ENCODE measurements around the gene SEMA4C.
A peak's percentile ranks its signal among the peaks of the same experiment; 100 is the strongest.

The SEMA4C gene

GRCh38 chr2:96869822-96870625 is at the start of gene SEMA4C:
TSS of gene SEMA4C (minus strand) at chr2:96870080. CDS start at chr2:96867886, 2,194 bp downstream.
- no peak for DNase-seq

- DNase-seq, result no peak
Observed at GRCh38 chr2:96918754-96919550, 49.1 kb upstream of the SEMA4C start.

DNA sequence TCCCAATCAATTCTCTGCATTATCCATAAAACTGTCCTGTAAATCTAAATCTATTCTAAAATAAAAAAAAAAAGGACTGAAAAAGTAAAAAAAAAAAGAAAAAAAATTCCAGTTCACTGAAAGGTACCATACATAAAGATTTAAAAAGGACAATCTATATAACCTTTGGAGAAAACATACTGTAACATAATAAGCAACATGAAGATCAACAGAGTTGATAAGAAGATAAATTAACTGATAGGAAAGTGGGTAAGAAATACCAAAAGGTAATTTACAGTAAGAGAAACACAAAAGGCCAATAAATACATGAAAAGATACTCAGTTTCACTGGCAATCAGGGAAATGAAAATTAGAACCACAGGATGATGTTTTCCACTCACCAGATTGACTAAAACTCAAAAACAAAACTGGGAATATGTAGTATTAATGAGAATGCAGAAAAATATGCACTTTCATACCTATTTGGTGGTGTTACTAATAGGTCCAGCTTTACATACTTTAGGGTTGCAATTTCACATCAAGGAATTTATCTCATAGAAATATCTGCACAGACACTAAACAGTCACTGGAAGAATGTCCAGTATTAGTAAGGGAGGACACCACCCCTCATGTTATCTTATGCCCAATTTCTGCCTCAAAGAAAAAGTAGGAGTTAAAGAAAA is 48.3 kb upstream of the SEMA4C start:
- DNase-seq, result no peak

DNA sequence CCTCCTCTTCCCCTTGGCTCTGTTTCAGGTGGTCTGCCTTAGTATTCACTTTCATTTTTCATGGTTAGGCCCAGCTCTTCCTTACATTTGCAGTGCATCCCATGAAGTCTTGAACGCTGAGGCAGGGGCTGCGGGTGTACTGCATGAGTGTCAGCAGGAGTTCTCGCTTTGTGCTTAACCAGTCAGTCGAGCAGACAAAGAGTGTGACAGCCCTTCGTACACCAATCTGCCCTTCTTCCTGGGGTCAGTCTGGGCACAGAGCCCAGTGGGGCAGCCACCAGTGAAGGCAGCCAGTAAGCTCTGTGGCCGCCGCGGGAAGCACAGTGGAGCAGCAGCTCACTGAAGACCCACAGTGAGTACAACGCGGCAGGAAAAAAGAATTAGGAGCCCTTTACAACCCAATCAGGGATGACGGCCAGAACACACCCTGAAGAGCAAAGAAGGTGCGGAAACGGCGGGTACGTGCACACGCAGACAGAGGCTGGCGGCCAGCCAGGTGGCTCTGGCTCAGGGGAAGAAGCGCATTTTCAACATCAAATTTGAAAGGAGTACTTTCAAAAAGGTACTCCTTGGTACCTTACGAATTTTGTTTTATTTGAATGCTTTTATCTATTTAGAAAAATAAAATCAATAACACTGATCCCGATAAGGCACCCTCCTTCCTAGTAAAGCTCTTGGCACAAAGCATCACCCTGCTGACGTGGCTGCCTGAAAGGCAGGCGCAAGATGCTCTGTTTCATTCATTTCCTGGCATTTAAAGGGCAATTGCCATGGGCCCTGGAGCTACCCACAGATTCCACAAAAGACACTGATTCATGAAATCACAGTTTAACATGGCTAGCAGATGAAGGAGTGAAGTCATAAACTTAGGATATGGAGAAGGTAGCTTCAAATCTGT is 47.0 kb upstream of the SEMA4C start:
- no peak for DNase-seq

GRCh38 chr2:96916156-96916630 is 46.3 kb upstream of the SEMA4C start:
- DNase-seq, result no peak

- no peak for DNase-seq
Observed at GRCh38 chr2:96914332-96914731, 44.5 kb upstream of the SEMA4C start.

DNA sequence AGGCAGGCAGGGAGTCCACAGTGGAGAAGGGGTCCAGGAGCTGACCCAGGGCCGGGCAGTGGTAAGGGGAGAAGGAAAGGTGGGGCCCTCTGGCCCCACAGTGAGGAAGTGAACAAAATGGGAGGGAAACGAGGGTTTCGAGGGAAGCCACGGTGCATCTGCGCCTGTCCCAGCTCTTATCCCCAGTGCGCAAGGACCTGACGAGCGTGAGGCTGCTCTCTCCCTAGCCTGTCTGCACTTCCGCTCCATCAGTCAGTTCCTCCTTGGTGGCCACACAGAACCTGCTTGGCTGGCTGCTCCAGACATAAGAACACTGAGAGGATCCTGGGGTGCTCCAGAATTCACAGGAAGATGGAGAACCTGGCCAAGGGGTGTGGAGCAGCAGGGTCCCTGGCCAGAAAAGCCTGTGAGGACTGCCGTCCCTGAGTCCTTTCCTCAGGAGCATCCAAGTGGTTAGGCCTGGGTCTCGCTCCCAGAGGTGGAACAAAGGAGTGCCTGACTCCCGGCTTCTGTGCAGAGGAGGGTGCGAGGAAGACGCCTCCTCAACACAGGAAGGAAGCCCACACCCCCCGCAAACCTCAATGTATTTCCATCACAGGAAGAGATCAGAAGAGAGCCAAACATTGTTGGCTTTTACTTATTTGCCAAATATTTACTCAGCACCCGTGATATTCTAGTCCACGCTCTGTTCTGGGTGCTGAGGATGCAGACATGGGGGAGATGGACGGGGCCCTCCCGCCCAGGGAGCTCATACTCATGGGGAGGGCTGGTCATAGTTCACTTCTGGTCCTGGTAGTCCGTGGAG is 43.7 kb upstream of the SEMA4C start:
- DNase-seq, result peak; percentile 39

DNA sequence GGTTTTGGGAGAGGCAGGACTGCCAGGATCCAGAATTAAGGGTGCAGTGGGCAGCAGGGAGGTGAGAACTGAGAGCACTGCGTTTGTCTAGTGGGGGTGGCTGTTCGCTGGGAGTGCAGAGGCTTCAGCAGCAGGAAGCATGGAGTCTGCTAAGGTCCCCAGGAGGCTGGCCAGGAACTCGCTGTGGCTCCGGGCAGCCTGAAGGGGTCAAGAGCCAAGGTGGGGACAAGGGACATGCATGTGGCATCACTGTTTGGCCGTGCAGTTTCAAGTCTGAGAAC is 43.2 kb upstream of the SEMA4C start:
- no peak for DNase-seq

GRCh38 chr2:96912346-96913116 is 42.7 kb upstream of the SEMA4C start:
- DNase-seq, result no peak

- DNase-seq, result no peak
Observed at GRCh38 chr2:96909611-96910021, 39.7 kb upstream of the SEMA4C start.

GRCh38 chr2:96907115-96908041 is 37.5 kb upstream of the SEMA4C start:
- DNase-seq, result no peak

GRCh38 chr2:96906729-96907114 is 36.8 kb upstream of the SEMA4C start:
- DNase-seq, result no peak

DNA sequence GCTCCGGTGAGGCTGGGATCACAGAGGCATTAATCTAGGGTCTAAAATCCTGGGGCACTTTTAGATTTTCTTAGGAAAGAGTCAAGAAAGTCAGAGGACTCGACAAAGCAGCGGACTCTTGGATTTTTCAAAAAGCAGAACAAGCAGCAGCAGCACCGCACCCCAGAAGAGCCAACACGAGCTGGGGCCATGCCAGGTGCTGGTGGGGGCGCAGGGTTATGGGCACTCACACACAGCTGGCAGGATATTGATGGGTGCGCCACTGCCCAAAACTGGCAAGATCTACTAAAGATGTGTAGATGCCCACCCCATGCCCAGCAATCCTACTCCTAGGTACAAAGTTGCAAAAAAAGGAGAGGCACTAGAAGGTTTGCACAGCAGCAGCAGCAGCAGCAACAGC is 33.9 kb upstream of the SEMA4C start:
- no peak for DNase-seq

DNA sequence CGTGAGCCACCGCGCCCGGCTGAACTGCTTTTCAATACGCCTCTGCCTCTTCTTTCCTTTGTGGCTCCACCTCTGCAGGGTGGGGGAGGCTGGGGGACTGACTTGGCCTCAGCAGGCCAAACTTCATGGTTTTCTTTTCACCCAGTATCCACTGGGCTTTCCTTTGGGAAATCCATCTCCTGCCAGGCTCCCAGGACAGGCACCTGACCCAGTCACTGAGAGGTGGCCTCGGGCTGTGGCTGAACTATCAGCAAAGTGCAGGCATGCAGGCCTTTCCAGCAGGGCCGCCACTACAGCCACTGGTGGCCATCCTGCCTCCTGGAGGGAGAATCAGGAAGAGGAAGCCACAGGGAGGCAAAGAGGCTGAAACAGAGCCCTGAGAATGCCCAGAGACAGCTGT is 33.4 kb upstream of the SEMA4C start:
- no peak for DNase-seq

- no peak for DNase-seq
Observed at GRCh38 chr2:96900237-96900636, 30.4 kb upstream of the SEMA4C start.

DNA sequence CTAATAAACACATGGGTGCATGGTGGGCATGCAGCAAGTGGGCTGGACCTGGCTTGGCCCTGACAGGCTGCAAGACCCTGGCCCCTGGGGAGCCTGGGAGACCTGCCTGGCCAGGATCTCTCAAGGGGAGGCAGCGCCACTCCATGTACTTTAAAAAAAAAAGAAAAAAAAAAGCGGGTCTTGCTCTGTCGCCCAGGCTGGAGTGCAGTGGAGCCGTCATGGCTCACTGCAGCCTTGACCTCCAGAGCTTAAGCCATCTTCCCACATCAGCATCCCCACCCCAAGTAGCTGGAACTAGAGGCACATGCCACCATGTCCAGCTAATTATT is 29.5 kb upstream of the SEMA4C start:
- DNase-seq, result no peak

DNA sequence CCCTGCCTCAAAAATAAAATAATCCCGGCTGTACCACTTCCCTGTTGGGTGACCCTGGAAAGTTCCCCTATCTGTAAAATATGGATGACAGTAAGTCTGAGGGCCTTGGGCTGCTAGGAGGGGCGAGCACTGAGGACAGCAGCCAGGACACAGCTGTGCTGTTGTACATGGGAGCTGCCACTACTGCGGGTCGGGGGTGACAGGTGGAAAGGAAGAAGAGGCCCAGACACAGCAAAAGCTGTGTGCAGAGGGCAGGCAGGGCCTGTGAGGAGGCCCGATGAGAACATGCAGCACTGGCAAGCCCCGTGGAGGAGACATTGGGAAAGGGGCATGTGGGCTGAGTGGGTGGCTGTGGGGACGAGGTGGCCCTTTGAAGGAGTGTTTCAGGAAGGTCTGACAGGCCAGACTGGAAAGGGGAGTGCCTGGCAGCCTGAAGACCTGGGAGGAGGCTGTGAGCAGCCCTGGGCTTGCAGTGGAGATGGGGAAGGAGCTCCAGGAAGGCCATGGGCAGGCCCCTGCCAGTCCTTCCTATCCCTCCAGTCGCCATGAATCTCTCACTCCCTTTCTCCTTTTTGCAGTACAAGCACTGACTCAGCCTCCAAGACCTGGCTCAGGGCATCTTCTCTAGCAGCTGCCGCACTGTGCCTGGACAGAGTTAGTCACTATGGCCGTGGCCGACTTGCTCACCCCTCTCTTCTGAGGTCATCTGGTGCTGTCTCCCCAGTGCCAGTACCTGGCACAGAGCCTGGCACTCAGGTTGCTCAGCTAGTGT is 28.9 kb upstream of the SEMA4C start:
- no peak for DNase-seq

- DNase-seq, result no peak
Observed at GRCh38 chr2:96898135-96898505, 28.2 kb upstream of the SEMA4C start.

GRCh38 chr2:96897491-96898134 is 27.7 kb upstream of the SEMA4C start:
- DNase-seq, result no peak
